ENCODE measurements around the gene NEB.
"Not testable (repeated sequence)": the region's sequence is repeated elsewhere in the genome, so short reads cannot be mapped to it uniquely, and the experiment has no call there.

Gene NEB

GRCh38 chr2:151610310-151610709 lies 124.0 kb downstream of the NEB start:
- Mint-ChIP-seq H3K36me3 (ENCODE audit: low read depth) (no peaks in the 10 kb centered on the region), H3K27me3 (ENCODE audit: low read depth) (no peaks in the 10 kb centered on the region), H3K9me3 (no peaks in the 10 kb centered on the region), H3K4me1 (no peaks in the 10 kb centered on the region), H3K4me3 (no peak overlapping the region), H3K27ac (no peak overlapping the region)
- TF ChIP-seq CTCF (IDR thresholded peaks at IDR 0.05; ENCODE audit: unreplicated experiment in 3 of 3): no peak

GRCh38 chr2:151609705-151610104 lies 124.6 kb downstream of the NEB start:
- no peaks in the 10 kb centered on the region for H3K27me3 Mint-ChIP-seq (ENCODE audit: low read depth)
- TF ChIP-seq CTCF (IDR thresholded peaks at IDR 0.05; ENCODE audit: unreplicated experiment in 3 of 3): no peak
- no peaks in the 10 kb centered on the region for H3K9me3 Mint-ChIP-seq
- H3K4me1 Mint-ChIP-seq: no peaks in the 10 kb centered on the region
- no peaks in the 10 kb centered on the region for H3K36me3 Mint-ChIP-seq (ENCODE audit: low read depth)
- no peak overlapping the region for H3K4me3 Mint-ChIP-seq
- H3K27ac Mint-ChIP-seq: no peak overlapping the region

GRCh38 chr2:151607459-151608424 lies 126.5 kb downstream of the NEB start:
- not testable (repeated sequence) for H3K36me3 Mint-ChIP-seq (ENCODE audit: low read depth); H3K9me3 Mint-ChIP-seq; H3K27ac Mint-ChIP-seq; H3K4me1 Mint-ChIP-seq; H3K4me3 Mint-ChIP-seq; H3K27me3 Mint-ChIP-seq (ENCODE audit: low read depth)

- H3K4me1 Mint-ChIP-seq: not testable (repeated sequence)
Measured at GRCh38 chr2:151603530-151603929, 130.7 kb downstream of the NEB start.

GRCh38 chr2:151602402-151602801 lies 131.9 kb downstream of the NEB start:
- not testable (repeated sequence) for H3K4me3 Mint-ChIP-seq; H3K27me3 Mint-ChIP-seq (ENCODE audit: low read depth); H3K27ac Mint-ChIP-seq; H3K4me1 Mint-ChIP-seq; H3K9me3 Mint-ChIP-seq; H3K36me3 Mint-ChIP-seq (ENCODE audit: low read depth)

More at GRCh38 chr2:151603530-151603929, 130.7 kb downstream of the NEB start:
- H3K27me3 Mint-ChIP-seq (ENCODE audit: low read depth); H3K36me3 Mint-ChIP-seq (ENCODE audit: low read depth); H3K4me3 Mint-ChIP-seq; H3K27ac Mint-ChIP-seq; H3K9me3 Mint-ChIP-seq: not testable (repeated sequence)

GRCh38 chr2:151601803-151602202 lies 132.5 kb downstream of the NEB start:
- not testable (repeated sequence) for H3K36me3 Mint-ChIP-seq (ENCODE audit: low read depth); H3K4me3 Mint-ChIP-seq; H3K27ac Mint-ChIP-seq; H3K4me1 Mint-ChIP-seq; H3K27me3 Mint-ChIP-seq (ENCODE audit: low read depth); H3K9me3 Mint-ChIP-seq

- H3K4me3 Mint-ChIP-seq; H3K4me1 Mint-ChIP-seq; H3K27ac Mint-ChIP-seq; H3K36me3 Mint-ChIP-seq (ENCODE audit: low read depth); H3K27me3 Mint-ChIP-seq (ENCODE audit: low read depth); H3K9me3 Mint-ChIP-seq: not testable (repeated sequence)
Measured at GRCh38 chr2:151596903-151597608, 137.2 kb downstream of the NEB start.

GRCh38 chr2:151591908-151592255 lies 142.4 kb downstream of the NEB start:
- not testable (repeated sequence) for H3K27ac Mint-ChIP-seq; H3K9me3 Mint-ChIP-seq; H3K27me3 Mint-ChIP-seq (ENCODE audit: low read depth); H3K36me3 Mint-ChIP-seq (ENCODE audit: low read depth); H3K4me1 Mint-ChIP-seq; H3K4me3 Mint-ChIP-seq

- not testable (repeated sequence) for H3K9me3 Mint-ChIP-seq; H3K4me3 Mint-ChIP-seq; H3K27me3 Mint-ChIP-seq (ENCODE audit: low read depth); H3K4me1 Mint-ChIP-seq; H3K36me3 Mint-ChIP-seq (ENCODE audit: low read depth); H3K27ac Mint-ChIP-seq
- TF ChIP-seq CTCF (IDR thresholded peaks at IDR 0.05; ENCODE audit: unreplicated experiment in 3 of 3): peak; percentile 32 to 45 (median 45)
Measured at GRCh38 chr2:151591250-151591907, 142.9 kb downstream of the NEB start.

GRCh38 chr2:151581300-151581699 lies 153.0 kb downstream of the NEB start:
- not testable (repeated sequence) for H3K27ac Mint-ChIP-seq; H3K36me3 Mint-ChIP-seq (ENCODE audit: low read depth); H3K27me3 Mint-ChIP-seq (ENCODE audit: low read depth); H3K4me1 Mint-ChIP-seq; H3K9me3 Mint-ChIP-seq; H3K4me3 Mint-ChIP-seq

- not testable (repeated sequence) for H3K9me3 Mint-ChIP-seq; H3K27me3 Mint-ChIP-seq (ENCODE audit: low read depth); H3K4me1 Mint-ChIP-seq
Measured at GRCh38 chr2:151580697-151581096, 153.6 kb downstream of the NEB start.

More at GRCh38 chr2:151580697-151581096, 153.6 kb downstream of the NEB start:
- not testable (repeated sequence) for H3K27ac Mint-ChIP-seq; H3K4me3 Mint-ChIP-seq; H3K36me3 Mint-ChIP-seq (ENCODE audit: low read depth)

All from nephron (organoid).